Thyroid gland (tissue), 4 donors: Measurements from ENCODE around the gene TEDC1.

Experiments used
- POLR2A ChIP-seq, 2 donors: fragments of 450-650 bp; IDR thresholded peaks; one replicate each; pipeline ENCODE4 v1.6.1; 2017; ENCODE audit warnings: antibody characterized with exemption in 2 of 2, mild to moderate bottlenecking in 2 of 2, moderate library complexity in 1 of 2
- TF ChIP-seq, protein P1 (sequence below), 6 experiments: fragments of 200-600 bp in 3 of 6; fragments of 450-650 bp in 3 of 6; sonication (generic) in 3 of 6; IDR thresholded peaks; one replicate each; pipeline ENCODE4 v1.5.1; 2016 to 2019; ENCODE audit warnings: antibody characterized with exemption in 6 of 6, mild to moderate bottlenecking in 2 of 6, inconsistent platforms in 1 of 6, moderate library complexity in 1 of 6

- TF ChIP-seq, protein P1, sequence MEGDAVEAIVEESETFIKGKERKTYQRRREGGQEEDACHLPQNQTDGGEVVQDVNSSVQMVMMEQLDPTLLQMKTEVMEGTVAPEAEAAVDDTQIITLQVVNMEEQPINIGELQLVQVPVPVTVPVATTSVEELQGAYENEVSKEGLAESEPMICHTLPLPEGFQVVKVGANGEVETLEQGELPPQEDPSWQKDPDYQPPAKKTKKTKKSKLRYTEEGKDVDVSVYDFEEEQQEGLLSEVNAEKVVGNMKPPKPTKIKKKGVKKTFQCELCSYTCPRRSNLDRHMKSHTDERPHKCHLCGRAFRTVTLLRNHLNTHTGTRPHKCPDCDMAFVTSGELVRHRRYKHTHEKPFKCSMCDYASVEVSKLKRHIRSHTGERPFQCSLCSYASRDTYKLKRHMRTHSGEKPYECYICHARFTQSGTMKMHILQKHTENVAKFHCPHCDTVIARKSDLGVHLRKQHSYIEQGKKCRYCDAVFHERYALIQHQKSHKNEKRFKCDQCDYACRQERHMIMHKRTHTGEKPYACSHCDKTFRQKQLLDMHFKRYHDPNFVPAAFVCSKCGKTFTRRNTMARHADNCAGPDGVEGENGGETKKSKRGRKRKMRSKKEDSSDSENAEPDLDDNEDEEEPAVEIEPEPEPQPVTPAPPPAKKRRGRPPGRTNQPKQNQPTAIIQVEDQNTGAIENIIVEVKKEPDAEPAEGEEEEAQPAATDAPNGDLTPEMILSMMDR (IDR thresholded peaks at IDR 0.05) = no peak
- TF ChIP-seq POLR2A (IDR thresholded peaks at IDR 0.05) = no peak
Observed at GRCh38 chr14:105442834-105443233, 48.2 kb upstream of the TEDC1 start.
